HEK293T (cell line): ENCODE measurements around the gene PTGES3.

Experiments
- FOXK2 ChIP-seq: fragments of 450-650 bp; IDR thresholded peaks from 2 replicates; pipeline ENCODE4 v1.6.1; 2016; ENCODE audit warnings: mild to moderate bottlenecking
- FOXM1 ChIP-seq: fragments of 450-650 bp; IDR thresholded peaks from 2 replicates; pipeline ENCODE4 v1.6.1; 2017; ENCODE audit warnings: mild to moderate bottlenecking, borderline replicate concordance
- HDGF ChIP-seq: fragments of 450-650 bp; IDR thresholded peaks from 2 replicates; pipeline ENCODE4 v1.6.1; 2017; ENCODE audit warnings: antibody characterized with exemption, borderline replicate concordance
- PKNOX1 ChIP-seq: fragments of 450-650 bp; IDR thresholded peaks from 2 replicates; pipeline ENCODE4 v1.6.1; 2016
- SP1 ChIP-seq: fragments of 450-650 bp; IDR thresholded peaks from 2 replicates; pipeline ENCODE4 v1.6.1; 2017

- no peak for TF ChIP-seq PKNOX1
- TF ChIP-seq FOXK2 = no peak
- peak; percentile 99 for TF ChIP-seq FOXM1
- no peak for TF ChIP-seq HDGF
- no peak for TF ChIP-seq SP1
These were observed 57.9 kb downstream of the PTGES3 start, which contains the start of gene BAZ2A for GRCh38 chr12:56630180-56630632.
